ENCODE data around the gene ARHGAP8. TPM values are rescaled to one million over a fixed set of nuclear protein-coding genes. Genes with fewer than 3 reads are reported as not detected.

ARHGAP8 gene
- total RNA-seq, 1 donor from 2014 or later = 2.8 TPM

DNA sequence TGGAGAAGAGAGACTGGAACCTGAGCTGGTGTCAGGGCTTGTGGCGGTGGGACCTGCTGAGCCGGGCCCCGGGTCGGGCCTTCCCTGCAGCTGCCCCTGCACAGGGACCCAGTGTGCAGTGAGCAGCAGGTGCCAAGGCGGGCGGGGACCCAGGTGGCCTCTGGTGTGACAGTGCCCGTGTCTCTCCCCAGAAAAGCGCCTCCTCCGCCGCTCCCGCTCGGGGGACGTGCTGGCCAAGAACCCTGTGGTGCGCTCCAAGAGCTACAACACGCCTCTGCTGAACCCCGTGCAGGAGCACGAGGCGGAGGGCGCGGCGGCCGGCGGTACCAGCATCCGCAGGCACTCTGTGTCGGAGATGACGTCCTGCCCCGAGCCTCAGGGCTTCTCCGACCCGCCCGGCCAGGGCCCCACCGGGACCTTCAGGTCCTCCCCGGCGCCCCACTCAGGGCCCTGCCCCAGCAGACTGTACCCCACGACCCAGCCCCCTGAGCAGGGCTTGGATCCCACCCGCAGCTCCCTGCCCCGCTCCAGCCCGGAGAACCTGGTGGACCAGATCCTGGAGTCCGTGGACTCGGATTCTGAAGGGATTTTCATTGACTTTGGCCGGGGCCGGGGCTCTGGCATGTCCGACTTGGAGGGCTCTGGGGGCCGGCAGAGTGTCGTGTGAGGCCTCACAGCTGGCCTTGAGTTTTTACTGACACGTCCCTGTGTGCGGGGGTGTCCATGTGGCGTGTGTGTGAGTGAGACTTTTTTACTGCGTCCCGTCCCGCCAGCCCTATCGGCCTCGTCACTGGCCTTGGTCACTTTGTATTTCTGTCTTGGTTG is 15.6 kb upstream of the ARHGAP8 start:
- no peaks in the 10 kb centered on the region for H3K9me3 ChIP-seq (ENCODE audit: insufficient read depth, low read depth, low read length)
- no peaks in the 10 kb centered on the region for H3K36me3 ChIP-seq (ENCODE audit: insufficient read depth, low read length)
- peaks cover 16% of the 10 kb centered on the region for H3K4me1 ChIP-seq (ENCODE audit: insufficient read depth, low read length)
- H3K4me2 ChIP-seq (ENCODE audit: low read length) = no peak overlapping the region
- Mint-ChIP-seq H3K4me1 (ENCODE audit: low read depth, unreplicated experiment) (peaks cover 7% of the 10 kb centered on the region), H3K9me3 (ENCODE audit: unreplicated experiment) (no peaks in the 10 kb centered on the region), H3K27ac (ENCODE audit: unreplicated experiment) (no peak overlapping the region), H3K4me3 (ENCODE audit: unreplicated experiment) (no peak overlapping the region), H3K36me3 (ENCODE audit: low read depth, unreplicated experiment) (peaks cover 1% of the 10 kb centered on the region), H3K27me3 (ENCODE audit: low read depth, unreplicated experiment) (peaks cover 2% of the 10 kb centered on the region)
- no peak for TF ChIP-seq EZH2 (IDR thresholded peaks at IDR 0.05; ENCODE audit: insufficient read depth, low read length)
- TF ChIP-seq, protein P1, sequence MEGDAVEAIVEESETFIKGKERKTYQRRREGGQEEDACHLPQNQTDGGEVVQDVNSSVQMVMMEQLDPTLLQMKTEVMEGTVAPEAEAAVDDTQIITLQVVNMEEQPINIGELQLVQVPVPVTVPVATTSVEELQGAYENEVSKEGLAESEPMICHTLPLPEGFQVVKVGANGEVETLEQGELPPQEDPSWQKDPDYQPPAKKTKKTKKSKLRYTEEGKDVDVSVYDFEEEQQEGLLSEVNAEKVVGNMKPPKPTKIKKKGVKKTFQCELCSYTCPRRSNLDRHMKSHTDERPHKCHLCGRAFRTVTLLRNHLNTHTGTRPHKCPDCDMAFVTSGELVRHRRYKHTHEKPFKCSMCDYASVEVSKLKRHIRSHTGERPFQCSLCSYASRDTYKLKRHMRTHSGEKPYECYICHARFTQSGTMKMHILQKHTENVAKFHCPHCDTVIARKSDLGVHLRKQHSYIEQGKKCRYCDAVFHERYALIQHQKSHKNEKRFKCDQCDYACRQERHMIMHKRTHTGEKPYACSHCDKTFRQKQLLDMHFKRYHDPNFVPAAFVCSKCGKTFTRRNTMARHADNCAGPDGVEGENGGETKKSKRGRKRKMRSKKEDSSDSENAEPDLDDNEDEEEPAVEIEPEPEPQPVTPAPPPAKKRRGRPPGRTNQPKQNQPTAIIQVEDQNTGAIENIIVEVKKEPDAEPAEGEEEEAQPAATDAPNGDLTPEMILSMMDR (IDR thresholded peaks at IDR 0.05; ENCODE audit: insufficient read depth, low read depth, low read length) = no peak
- peaks cover 5% of the 10 kb centered on the region for H4K20me1 ChIP-seq (ENCODE audit: insufficient read depth, low read length)
- H3K27me3 ChIP-seq (ENCODE audit: insufficient read depth, low read length) = no peaks in the 10 kb centered on the region
- H3K79me2 ChIP-seq (ENCODE audit: insufficient read depth, low read length) = no peaks in the 10 kb centered on the region
- no peak overlapping the region for H3K4me3 ChIP-seq (ENCODE audit: insufficient read depth, low read depth, low read length)
- no peak overlapping the region for H3K9ac ChIP-seq (ENCODE audit: low read length)
- DNase-seq (ENCODE audit: low read depth) (no peak), FAIRE-seq (no peak)
- H2AFZ ChIP-seq (ENCODE audit: low read depth, low read length) = no peak overlapping the region
- no peak overlapping the region for H3K27ac ChIP-seq (ENCODE audit: low read depth, low read length)

DNA sequence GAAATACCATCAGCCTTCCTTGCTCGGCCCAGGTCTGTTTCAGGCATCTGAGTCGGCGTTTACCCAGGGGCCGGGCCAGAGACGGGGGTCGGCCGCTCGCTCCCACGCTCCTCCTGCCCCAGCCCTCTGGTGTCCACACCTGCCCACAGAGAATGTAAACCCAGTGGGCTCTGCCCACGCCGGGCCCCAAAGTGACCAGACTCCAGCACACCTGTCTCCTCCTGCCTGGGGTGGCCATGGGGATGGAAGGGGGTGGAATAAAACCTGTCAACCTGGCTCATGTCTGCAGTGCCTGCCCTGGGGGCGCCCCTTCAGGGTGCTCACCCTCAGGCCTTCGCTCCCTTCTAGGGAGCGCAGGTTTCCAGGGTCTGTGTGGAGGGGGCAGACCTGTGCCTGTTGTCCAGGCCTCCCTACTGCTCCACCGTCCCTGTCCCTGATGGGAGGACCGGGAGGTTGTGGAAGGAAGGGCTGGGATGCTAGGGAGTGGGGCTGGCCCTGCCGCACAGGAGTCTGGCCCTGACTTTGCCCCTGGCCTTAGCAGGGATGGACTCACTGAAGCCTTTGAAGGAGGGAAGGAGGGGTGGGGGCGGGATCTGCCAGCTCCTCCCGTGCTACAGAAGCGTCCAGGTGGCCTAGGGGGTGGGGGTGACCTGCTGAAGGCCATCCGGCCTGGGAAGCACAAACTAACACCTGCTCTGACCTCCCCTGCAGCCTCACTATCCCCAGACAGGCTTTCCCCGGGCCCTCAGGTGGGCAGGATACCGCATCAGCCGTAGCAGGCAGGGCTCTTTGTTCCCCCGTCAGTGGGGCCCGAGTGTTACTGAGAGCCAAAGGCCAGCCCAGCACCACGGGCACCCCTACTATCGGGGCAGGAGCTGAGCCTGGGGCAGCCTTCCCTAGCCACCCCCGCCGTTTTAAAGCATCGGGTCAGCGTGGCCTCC is 14.7 kb upstream of the ARHGAP8 start:
- H3K36me3 Mint-ChIP-seq (ENCODE audit: low read depth, unreplicated experiment) = no peaks in the 10 kb centered on the region
- Histone ChIP-seq H3K36me3 (ENCODE audit: insufficient read depth, low read length) (no peaks in the 10 kb centered on the region), H3K27me3 (ENCODE audit: insufficient read depth, low read length) (no peaks in the 10 kb centered on the region), H3K9ac (ENCODE audit: low read length) (no peak overlapping the region), H4K20me1 (ENCODE audit: insufficient read depth, low read length) (peaks cover 5% of the 10 kb centered on the region), H3K27ac (ENCODE audit: low read depth, low read length) (no peak overlapping the region), H3K79me2 (ENCODE audit: insufficient read depth, low read length) (no peaks in the 10 kb centered on the region), H3K4me1 (ENCODE audit: insufficient read depth, low read length) (peaks cover 16% of the 10 kb centered on the region), H2AFZ (ENCODE audit: low read depth, low read length) (no peak overlapping the region), H3K4me3 (ENCODE audit: insufficient read depth, low read depth, low read length) (no peak overlapping the region), H3K9me3 (ENCODE audit: insufficient read depth, low read depth, low read length) (no peaks in the 10 kb centered on the region), H3K4me2 (ENCODE audit: low read length) (no peak overlapping the region)
- DNase-seq (ENCODE audit: low read depth) = no peak
- no peak for FAIRE-seq
- no peak overlapping the region for H3K4me3 Mint-ChIP-seq (ENCODE audit: unreplicated experiment)
- peaks cover 7% of the 10 kb centered on the region for H3K4me1 Mint-ChIP-seq (ENCODE audit: low read depth, unreplicated experiment)
- no peak overlapping the region for H3K27ac Mint-ChIP-seq (ENCODE audit: unreplicated experiment)
- TF ChIP-seq, protein P1 (IDR thresholded peaks at IDR 0.05; ENCODE audit: insufficient read depth, low read depth, low read length) = no peak
- TF ChIP-seq EZH2 (IDR thresholded peaks at IDR 0.05; ENCODE audit: insufficient read depth, low read length) = no peak
- H3K27me3 Mint-ChIP-seq (ENCODE audit: low read depth, unreplicated experiment) = peaks cover 3% of the 10 kb centered on the region
- H3K9me3 Mint-ChIP-seq (ENCODE audit: unreplicated experiment) = no peaks in the 10 kb centered on the region
